DLD1 (cell line): ENCODE data around the gene QRICH2.
"Not testable (repeated sequence)": the region's sequence is repeated elsewhere in the genome, so short reads cannot be mapped to it uniquely, and the experiment has no call there.

Source experiments
- in situ Hi-C: cut with HindIII; loops from 2 replicates; pipeline ENCODE4 v1.10.0; 2017; ENCODE audit warnings: low sequenced_read_pairs

The QRICH2 gene

GRCh38 chr17:76329664-76330063, 21.6 kb upstream of the QRICH2 start:
- in situ Hi-C loops = loop anchor here (25.0 kb wide), 1 partner anchor 108 kb away; no protein-coding TSS in a partner anchor

DNA sequence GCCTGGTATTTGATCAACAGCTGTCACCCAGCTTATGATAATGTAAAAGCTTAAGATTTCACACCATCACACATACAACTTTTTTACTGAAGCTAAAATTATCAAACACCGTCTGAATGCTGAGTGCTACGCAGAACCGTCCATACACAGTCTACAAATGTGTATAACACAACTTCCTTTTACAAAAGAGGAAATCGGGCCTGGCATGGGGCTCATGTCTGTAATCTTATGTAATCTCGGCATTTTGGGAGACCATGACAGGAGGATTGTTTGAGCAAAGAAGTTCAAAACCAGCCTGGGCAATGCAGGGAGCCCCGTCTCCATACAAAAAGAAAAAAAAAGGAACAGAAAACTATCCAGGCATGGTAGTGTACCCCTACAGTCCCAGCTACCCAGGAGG, 19.6 kb upstream of the QRICH2 start:
- in situ Hi-C loops = loop anchor here (25.0 kb wide), 1 partner anchor 110 kb away; no protein-coding TSS in a partner anchor

- in situ Hi-C loops = loop anchor here (25.0 kb wide), 1 partner anchor 111 kb away; no protein-coding TSS in a partner anchor
Observed at GRCh38 chr17:76326306-76326705, 18.2 kb upstream of the QRICH2 start.

GRCh38 chr17:76318586-76318985, 10.5 kb upstream of the QRICH2 start:
- in situ Hi-C loops = no loop called here

- in situ Hi-C loops = no loop called here
Observed at GRCh38 chr17:76317535-76317934, 9.5 kb upstream of the QRICH2 start.

- in situ Hi-C loops = no loop called here
Observed at GRCh38 chr17:76314392-76315227, 6.5 kb upstream of the QRICH2 start.

- in situ Hi-C loops = no loop called here
Observed at GRCh38 chr17:76312735-76313134, 4.7 kb upstream of the QRICH2 start.

DNA sequence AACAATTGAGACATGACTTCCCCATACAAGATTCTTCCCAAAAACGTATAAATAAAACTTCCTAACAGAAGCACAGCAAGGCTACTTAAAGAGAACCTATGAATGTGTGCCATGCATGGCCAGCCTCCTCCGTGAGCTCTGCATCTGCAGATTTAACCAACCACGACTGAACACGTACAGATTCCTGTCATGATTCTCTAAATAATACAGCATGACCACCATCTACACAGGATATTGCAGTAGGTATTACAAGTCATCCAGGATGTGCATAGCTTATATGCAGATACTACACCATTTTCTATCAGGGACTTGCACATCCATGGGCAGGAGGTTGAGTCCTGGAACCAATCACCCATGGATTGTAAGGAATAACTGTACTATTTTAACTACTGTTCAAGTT, 1.4 kb upstream of the QRICH2 start:
- in situ Hi-C loops = no loop called here

GRCh38 chr17:76307299-76307965, 644 bp downstream of the QRICH2 start:
- in situ Hi-C loops = no loop called here

DNA sequence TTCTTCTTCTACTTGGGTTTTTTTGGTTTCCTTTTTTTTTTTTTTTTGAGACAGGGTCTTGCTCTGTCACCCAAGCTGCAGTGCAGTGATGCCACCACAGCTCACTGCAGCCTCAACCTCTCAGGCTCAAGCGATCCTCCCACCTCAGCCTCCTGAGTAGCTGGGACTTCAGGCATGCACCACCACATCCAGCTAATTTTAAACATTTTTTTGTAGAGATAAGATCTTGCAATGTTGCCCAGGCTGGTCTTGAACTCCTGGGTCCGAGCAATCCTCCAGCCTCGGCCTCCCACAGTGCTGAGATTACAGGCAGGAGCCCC, 3.0 kb downstream of the QRICH2 start:
- in situ Hi-C loops = not testable (repeated sequence)

GRCh38 chr17:76304226-76305134, 3.6 kb downstream of the QRICH2 start:
- in situ Hi-C loops = no loop called here

GRCh38 chr17:76297436-76297835, 10.6 kb downstream of the QRICH2 start:
- in situ Hi-C loops = no loop called here

- in situ Hi-C loops = no loop called here
Observed at GRCh38 chr17:76296889-76297288, 11.2 kb downstream of the QRICH2 start.

- in situ Hi-C loops = no loop called here
Observed at GRCh38 chr17:76296186-76296585, 11.9 kb downstream of the QRICH2 start.

DNA sequence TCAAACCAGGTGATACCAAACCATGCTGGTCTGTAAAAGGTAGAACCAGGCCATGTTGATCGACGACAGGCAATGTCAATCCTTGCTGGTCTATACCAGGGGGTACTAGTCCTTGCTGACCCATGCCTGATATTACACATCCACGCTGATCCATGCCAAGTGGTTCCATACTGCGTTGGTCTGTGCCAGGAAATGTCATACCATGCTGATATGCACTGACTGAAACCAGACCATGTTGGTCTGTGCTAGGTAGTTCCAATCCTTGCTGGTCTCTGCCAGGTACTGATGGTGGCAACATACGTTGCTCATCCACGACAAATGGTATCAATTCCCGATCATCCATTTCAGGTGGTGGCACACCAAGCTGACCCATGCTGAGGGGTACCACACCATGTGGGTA, 15.0 kb downstream of the QRICH2 start:
- in situ Hi-C loops = no loop called here

DNA sequence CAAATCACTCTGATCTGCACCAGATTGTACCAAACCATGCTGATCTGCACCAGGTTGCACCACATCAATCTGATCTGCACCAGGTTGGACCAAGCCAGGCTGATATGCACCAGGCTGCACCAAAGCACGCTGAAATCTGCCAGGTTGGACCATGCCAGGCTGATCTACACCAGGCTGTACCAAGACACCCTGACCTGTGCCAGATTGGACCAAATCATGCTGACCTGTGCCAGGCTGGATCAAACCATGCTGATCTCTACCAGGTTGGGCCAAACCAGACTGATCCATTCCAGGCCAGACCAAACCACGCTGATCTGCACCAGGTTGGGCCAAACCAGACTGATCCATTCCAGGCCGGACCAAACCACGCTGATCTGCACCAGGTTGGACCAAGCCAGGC, 15.5 kb downstream of the QRICH2 start:
- in situ Hi-C loops = no loop called here

- in situ Hi-C loops = no loop called here
Observed at GRCh38 chr17:76281573-76282371, 26.3 kb downstream of the QRICH2 start.

DNA sequence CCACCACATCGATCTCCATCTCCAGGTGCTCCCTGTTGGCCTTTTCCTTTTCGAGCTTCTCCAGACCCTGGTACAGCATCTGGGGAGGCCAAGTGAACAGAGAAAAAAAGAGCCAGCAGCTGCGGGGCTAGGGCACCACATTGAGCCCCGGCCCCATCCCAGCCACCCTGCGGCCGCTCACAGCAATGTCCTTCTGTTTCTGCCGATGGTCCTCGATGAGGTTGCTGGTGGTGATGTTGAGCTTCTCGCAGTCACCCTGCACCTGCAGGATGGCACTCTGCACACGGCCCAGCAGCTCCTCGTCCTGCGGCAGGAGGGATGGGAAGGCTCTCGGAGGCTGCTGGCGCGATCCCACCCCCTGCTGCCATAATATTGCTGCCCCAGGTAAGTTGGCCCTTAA, 27.4 kb downstream of the QRICH2 start:
- in situ Hi-C loops = no loop called here

DNA sequence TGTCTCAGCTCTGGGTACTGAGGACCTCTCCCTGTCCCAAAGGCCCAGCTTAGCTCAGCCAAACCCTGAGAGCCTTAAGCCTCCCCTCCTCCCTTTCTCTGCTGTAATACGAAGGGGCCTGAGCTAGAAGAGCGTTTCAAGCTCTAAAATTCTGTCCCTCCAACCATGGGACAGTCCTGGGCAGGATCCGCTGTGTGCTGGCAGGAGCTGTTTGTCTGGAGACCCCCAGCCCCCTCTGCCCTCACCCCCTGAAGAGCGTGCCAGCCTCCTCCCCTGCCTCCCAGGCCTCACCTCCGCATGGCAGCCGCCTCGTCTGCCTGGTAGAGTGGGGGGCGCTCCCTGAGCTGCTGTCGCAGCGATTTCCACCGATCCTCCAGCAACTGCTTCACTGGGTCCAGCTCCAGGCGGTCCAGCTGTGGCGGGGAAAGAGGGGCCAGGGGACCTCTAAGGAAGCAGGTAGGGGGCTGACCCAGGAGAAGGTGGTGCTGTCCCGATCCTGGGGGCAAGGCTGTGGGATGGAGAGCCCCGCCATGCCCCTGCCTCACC, 28.3 kb downstream of the QRICH2 start:
- in situ Hi-C loops = no loop called here
